H1 (cell line): ENCODE results near the gene COL6A6. TPM values are rescaled to one million over a fixed set of nuclear protein-coding genes. Genes with fewer than 3 reads are reported as not detected.

Source experiments
- CTCF ChIA-PET: fragments of 300-600 bp; sonication (Branson Sonifier 250); formaldehyde crosslinking; loops from one replicate; lab custom pipeline; 2021; ENCODE audit not compliant: partially characterized antibody; lab: Charles Lee
- POLR2A ChIA-PET: fragments of 300-600 bp; sonication (Branson Sonifier 250); formaldehyde crosslinking; loops from one replicate; lab custom pipeline; 2021; ENCODE audit warnings: inconsistent platforms; ENCODE audit not compliant: partially characterized antibody; lab: Charles Lee
- DNase-seq, 2 experiments: peaks; one replicate each; pipeline versions ENCODE4 v3.0.0 to v3.0.0-alpha.2; 2010 to 2022; ENCODE audit warnings: low spot score in 2 of 2, low read depth in 1 of 2, mixed read lengths in 1 of 2
- FAIRE-seq: peaks from 2 replicates; lab custom pipeline; 2011; peaks lifted over from hg19 to GRCh38; lab: Jason Lieb, UNC
- H2AFZ ChIP-seq: 2 replicates; pipeline ENCODE4 v1.8.1; 2012; ENCODE audit warnings: low read length, inconsistent platforms
- H2AK5ac ChIP-seq: 2 replicates; pipeline ENCODE4 v1.6.1; 2013; ENCODE audit warnings: low read depth, low read length
- H2BK120ac ChIP-seq: replicated peaks from 2 replicates; pipeline ENCODE3; 2013; ENCODE audit warnings: low read depth, low read length, inconsistent platforms
- H2BK12ac ChIP-seq: 2 replicates; pipeline ENCODE4 v1.6.1; 2013; ENCODE audit warnings: low read depth, low read length
- H2BK15ac ChIP-seq: 2 replicates; pipeline ENCODE4 v1.6.1; 2013; ENCODE audit warnings: low read length
- H2BK20ac ChIP-seq: 2 replicates; pipeline ENCODE4 v1.6.1; 2013; ENCODE audit warnings: low read length
- H2BK5ac ChIP-seq: 2 replicates; pipeline ENCODE4 v1.6.1; 2013; ENCODE audit warnings: low read depth, low read length
- H3K14ac ChIP-seq: 2 replicates; pipeline ENCODE4 v1.6.1; 2013; ENCODE audit warnings: inconsistent platforms; ENCODE audit not compliant: insufficient read length
- H3K18ac ChIP-seq: 2 replicates; pipeline ENCODE4 v1.6.1; 2013; ENCODE audit warnings: low read length; ENCODE audit errors: extremely low read depth
- H3K23ac ChIP-seq: 2 replicates; pipeline ENCODE4 v1.6.1; 2013; ENCODE audit warnings: inconsistent platforms; ENCODE audit not compliant: insufficient read length
- H3K23me2 ChIP-seq: 2 replicates; pipeline ENCODE4 v1.6.1; 2013; ENCODE audit warnings: low read depth, low read length
- H3K27ac ChIP-seq: 2 replicates; pipeline ENCODE4 v1.6.1; 2011; ENCODE audit warnings: low read depth, low read length, inconsistent platforms
- H3K27me3 ChIP-seq, 4 experiments: replicated peaks in 1 of 4; 1 replicate in 1 of 4; 2 replicates in 3 of 4; pipeline versions ENCODE4 v1.6.1 to v1.8.1; 2011 to 2013; ENCODE audit warnings: low read length in 3 of 4, mild to moderate bottlenecking in 3 of 4, inconsistent platforms in 2 of 4, mixed read lengths in 2 of 4, moderate library complexity in 1 of 4; ENCODE audit not compliant: control insufficient read depth in 3 of 4, insufficient read depth in 3 of 4; ENCODE audit errors: extremely low read depth in 1 of 4
- H3K36me3 ChIP-seq, 4 experiments: 2 replicates each; pipeline versions ENCODE4 v1.6.1 to v1.8.1; 2011 to 2013; ENCODE audit warnings: mild to moderate bottlenecking in 4 of 4, low read length in 3 of 4, moderate library complexity in 2 of 4, control low read depth in 1 of 4, inconsistent platforms in 1 of 4; ENCODE audit not compliant: insufficient read depth in 4 of 4, control insufficient read depth in 2 of 4
- H3K4ac ChIP-seq: replicated peaks from 2 replicates; pipeline ENCODE3; 2013; ENCODE audit warnings: low read length, low read depth, mixed read lengths, inconsistent platforms; ENCODE audit not compliant: insufficient read length
- H3K4me1 ChIP-seq, 4 experiments: replicated peaks in 1 of 4; 1 replicate in 1 of 4; 2 replicates in 3 of 4; pipeline versions ENCODE4 v1.6.1 to v1.8.1; 2011 to 2013; ENCODE audit warnings: low read length in 3 of 4, inconsistent platforms in 2 of 4, mixed read lengths in 1 of 4; ENCODE audit not compliant: insufficient read depth in 4 of 4, control insufficient read depth in 3 of 4
- H3K4me2 ChIP-seq, 2 experiments: 2 replicates each; pipeline versions ENCODE4 v1.6.1 to v1.8.1; 2011 to 2013; ENCODE audit warnings: low read depth in 2 of 2, low read length in 2 of 2, control low read depth in 1 of 2, inconsistent platforms in 1 of 2, mild to moderate bottlenecking in 1 of 2; ENCODE audit not compliant: insufficient read depth in 1 of 2
- H3K4me3 ChIP-seq, 4 experiments: fragments of 200-600, 300-600 bp in 1 of 4; sonication (generic), shearing (Covaris generic), sonication (Bioruptor Twin) in 1 of 4; 2 replicates each; pipeline versions ENCODE4 v1.5.1 to v1.8.1; 2011 to 2016; ENCODE audit warnings: low read length in 4 of 4, low read depth in 3 of 4, control low read depth in 2 of 4, inconsistent platforms in 2 of 4, mild to moderate bottlenecking in 2 of 4, mixed read lengths in 1 of 4, moderate library complexity in 1 of 4; ENCODE audit not compliant: insufficient read depth in 2 of 4; ENCODE audit errors: extremely low read depth in 1 of 4
- H3K56ac ChIP-seq: replicated peaks from 2 replicates; pipeline ENCODE3; 2013; ENCODE audit warnings: low read depth, mild to moderate bottlenecking, mixed read lengths, low read length, inconsistent platforms; ENCODE audit not compliant: insufficient read length
- H3K79me1 ChIP-seq: 2 replicates; pipeline ENCODE4 v1.6.1; 2013; ENCODE audit warnings: low read depth, low read length, control low read depth
- H3K79me2 ChIP-seq, 2 experiments: 2 replicates each; pipeline versions ENCODE4 v1.6.1 to v1.8.1; 2012 to 2013; ENCODE audit warnings: low read length in 2 of 2, mild to moderate bottlenecking in 2 of 2, inconsistent platforms in 1 of 2; ENCODE audit not compliant: insufficient read depth in 2 of 2, control insufficient read depth in 1 of 2
- H3K9ac ChIP-seq, 4 experiments: replicated peaks in 1 of 4; 1 replicate in 1 of 4; 2 replicates in 3 of 4; pipeline versions ENCODE4 v1.6.1 to v1.8.1; 2011 to 2013; ENCODE audit warnings: low read depth in 3 of 4, low read length in 3 of 4, control low read depth in 2 of 4, mild to moderate bottlenecking in 2 of 4, moderate library complexity in 2 of 4, inconsistent platforms in 1 of 4; ENCODE audit errors: extremely low read depth in 1 of 4
- H3K9me3 ChIP-seq, 2 experiments: 2 replicates each; pipeline versions ENCODE4 v1.6.1 to v1.8.1; 2012 to 2013; ENCODE audit warnings: mild to moderate bottlenecking in 2 of 2, moderate library complexity in 2 of 2, control low read depth in 1 of 2, inconsistent platforms in 1 of 2, low read depth in 1 of 2, low read length in 1 of 2, mixed read lengths in 1 of 2; ENCODE audit not compliant: insufficient read depth in 2 of 2
- H4K20me1 ChIP-seq, 2 experiments: replicated peaks in 1 of 2; 2 replicates each; pipeline versions ENCODE3 to v1.8.1; 2011 to 2013; ENCODE audit warnings: inconsistent platforms in 2 of 2, low read length in 2 of 2, mild to moderate bottlenecking in 1 of 2; ENCODE audit not compliant: insufficient read depth in 2 of 2, control insufficient read depth in 1 of 2
- H4K5ac ChIP-seq: 2 replicates; pipeline ENCODE4 v1.6.1; 2013; ENCODE audit warnings: low read length, low read depth, mixed read lengths, inconsistent platforms; ENCODE audit not compliant: insufficient read length
- H4K8ac ChIP-seq: 2 replicates; pipeline ENCODE4 v1.8.0; 2013; ENCODE audit warnings: mild to moderate bottlenecking, moderate library complexity, low read length, inconsistent platforms; ENCODE audit not compliant: insufficient read depth; ENCODE audit errors: extremely low read depth
- H4K91ac ChIP-seq: replicated peaks from 2 replicates; pipeline ENCODE3; 2013; ENCODE audit warnings: low read length, mixed read lengths, inconsistent platforms; ENCODE audit not compliant: insufficient read length
- CBX5 ChIP-seq: fragments of 300-800, 300-1000 bp; sonication (generic); IDR thresholded peaks from 2 replicates; pipeline ENCODE4 v1.7.1; 2016; ENCODE audit warnings: antibody characterized with exemption, low read length, low read depth
- CBX8 ChIP-seq: fragments of 300-800, 300-1000 bp; sonication (generic); IDR thresholded peaks from 2 replicates; pipeline ENCODE4 v1.7.1; 2016; ENCODE audit warnings: low read depth, low read length, borderline replicate concordance
- CTBP2 ChIP-seq: IDR thresholded peaks from 2 replicates; pipeline ENCODE4 v1.7.0; 2011; ENCODE audit warnings: borderline replicate concordance, mild to moderate bottlenecking, moderate library complexity, mixed read lengths, low read length; ENCODE audit not compliant: insufficient read depth, insufficient read length
- GABPA ChIP-seq: IDR thresholded peaks from 2 replicates; pipeline ENCODE4 v1.6.1; 2011; ENCODE audit warnings: mild to moderate bottlenecking, low read length, moderate library complexity, borderline replicate concordance; ENCODE audit not compliant: insufficient read depth
- MAFK ChIP-seq: IDR thresholded peaks from 2 replicates; pipeline ENCODE4 v1.6.1; 2012; ENCODE audit warnings: low read depth, mild to moderate bottlenecking, improper control_type of control experiment, low read length
- POU5F1 ChIP-seq: IDR thresholded peaks from 2 replicates; pipeline ENCODE4 v1.6.1; 2011; ENCODE audit warnings: low read depth, mild to moderate bottlenecking, low read length, moderate library complexity
- RXRA ChIP-seq: IDR thresholded peaks from 2 replicates; pipeline ENCODE4 v1.6.1; 2011; ENCODE audit warnings: low read depth, mild to moderate bottlenecking, low read length, moderate library complexity; ENCODE audit not compliant: insufficient read depth
- SIRT6 ChIP-seq: IDR thresholded peaks from one replicate; pipeline ENCODE4 v1.7.1; 2012; ENCODE audit warnings: low read length, inconsistent platforms
- SIX5 ChIP-seq: IDR thresholded peaks from 2 replicates; pipeline ENCODE4 v1.6.1; 2011; ENCODE audit warnings: mild to moderate bottlenecking, low read depth, low read length
- ZNF274 ChIP-seq: IDR thresholded peaks from 2 replicates; pipeline ENCODE4 v1.7.0; 2012; ENCODE audit warnings: low read length, borderline replicate concordance; ENCODE audit errors: extremely low read depth
- WGBS, 2 experiments: shearing (Covaris generic) in 1 of 2; methylation state at CpG; one replicate each; pipeline versions ENCODE4 v1.1.6 to v1.1.7; 2013 to 2015; ENCODE audit warnings: low lambda C conversion rate in 2 of 2, mixed read lengths in 2 of 2, inconsistent platforms in 1 of 2, low coverage in 1 of 2, missing lambda C conversion rate in 1 of 2; ENCODE audit not compliant: insufficient replicate concordance in 2 of 2, insufficient coverage in 1 of 2, insufficient read length in 1 of 2; ENCODE audit errors: extremely low coverage in 1 of 2, missing lambda C conversion rate in 1 of 2; 5-methylcytosine and 5-hydroxymethylcytosine counted together
- polyA plus RNA-seq, 7 experiments: library from polyadenylated mRNA; depleted of rRNA in 3 of 7; stranded (reverse) in 5 of 7; unstranded in 2 of 7; fragments of >200 nt in 5 of 7; fragments of 200-250 nt in 2 of 7; gene quantifications; 1 replicate in 5 of 7; 2 replicates in 1 of 7; 4 replicates in 1 of 7; pipeline versions ENCODE4 v1.2.1 to v1.2.3, GENCODE V29; 2011 to 2013; ENCODE audit warnings: missing spikeins in 2 of 7, mixed read lengths in 2 of 7
- total RNA-seq: library from RNA; stranded (reverse); fragmentation: NEBNext Ultra II Directional; extraction: Animal tissue kit (Norgen Biotek cat#: 25700); gene quantifications from 2 replicates; pipeline ENCODE4 v1.2.1, GENCODE V29; 2021
- TF ChIP-seq, protein P1 (sequence below): IDR thresholded peaks from 2 replicates; pipeline ENCODE4 v1.6.1; 2012; ENCODE audit warnings: low read length, inconsistent platforms

The COL6A6 gene
- total and polyA plus RNA-seq, 2 of the 8 experiments (the other 6 are each of a cell fraction or from before 2014, with no cell fraction given): 0.02 to 0.09 TPM

DNA sequence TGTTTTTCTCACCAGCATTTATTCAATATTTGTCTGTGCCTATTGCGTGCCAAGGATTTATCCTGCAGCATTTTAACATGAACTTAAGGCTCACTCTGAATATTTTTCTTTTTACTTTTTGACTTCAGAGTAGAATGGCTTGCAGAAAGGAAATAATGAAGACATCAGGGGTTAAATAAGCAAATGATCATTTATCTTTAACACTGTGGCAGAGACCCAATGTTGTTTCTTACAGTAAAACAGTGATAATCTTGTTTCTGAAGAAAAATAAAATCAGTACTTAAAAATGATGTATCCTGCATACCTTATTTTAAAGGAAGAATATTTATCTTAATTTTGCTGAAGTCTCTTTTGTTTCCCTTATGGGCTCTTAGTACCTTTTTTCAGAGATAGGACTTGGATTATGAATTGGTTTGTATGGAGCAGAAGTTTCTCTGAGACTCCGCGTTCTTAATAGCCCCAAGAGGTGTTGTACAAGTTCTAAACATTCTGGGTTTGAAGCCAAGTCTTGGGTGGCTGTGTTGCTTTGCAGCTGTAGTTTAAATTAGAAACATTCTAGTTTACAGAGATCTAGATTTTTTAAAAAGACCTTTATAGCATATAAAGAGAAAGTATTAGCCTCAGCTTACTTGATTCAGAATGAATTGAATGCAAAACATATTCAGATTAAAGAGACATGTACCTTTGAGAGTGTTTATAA is 40.5 kb downstream of the COL6A6 start:
- Histone ChIP-seq H3K4me3 (no peak overlapping the region), H2BK120ac (no peak overlapping the region), H4K91ac (no peak overlapping the region), H3K9ac (no peak overlapping the region), H3K4me1 (no peaks in the 10 kb centered on the region), H3K4ac (no peak overlapping the region), H3K23ac (no peak overlapping the region), H4K8ac (no peak overlapping the region), H4K5ac (no peak overlapping the region), H2AFZ (no peak overlapping the region), H3K23me2 (no peaks in the 10 kb centered on the region), H3K18ac (no peak overlapping the region), H3K56ac (no peak overlapping the region), H3K79me1 (no peaks in the 10 kb centered on the region), H2AK5ac (no peak overlapping the region), H3K27me3 (no peaks in the 10 kb centered on the region), H2BK20ac (no peak overlapping the region), H3K9me3 (no peaks in the 10 kb centered on the region), H3K14ac (no peak overlapping the region), H2BK15ac (no peak overlapping the region), H2BK5ac (no peak overlapping the region), H3K27ac (no peak overlapping the region), H3K4me2 (no peak overlapping the region), H2BK12ac (no peak overlapping the region), H3K36me3 (no peaks in the 10 kb centered on the region), H4K20me1 (no peaks in the 10 kb centered on the region), H3K79me2 (no peaks in the 10 kb centered on the region)
- DNase-seq: no peak
- POLR2A ChIA-PET: no interaction called here
- FAIRE-seq: no peak
- WGBS, 2 experiments: 97% methylated on average over 3 of the region's 3 CpGs; no CpG with 5 or more reads in 1 of the 2 experiments
- CTCF ChIA-PET: no interaction called here
- no peak for TF ChIP-seq GABPA
- TF ChIP-seq RXRA: no peak
- no peak for TF ChIP-seq CBX8
- TF ChIP-seq SIX5: no peak
- TF ChIP-seq MAFK: no peak
- TF ChIP-seq CTBP2: no peak
- TF ChIP-seq ZNF274: no peak
- TF ChIP-seq, protein P1, sequence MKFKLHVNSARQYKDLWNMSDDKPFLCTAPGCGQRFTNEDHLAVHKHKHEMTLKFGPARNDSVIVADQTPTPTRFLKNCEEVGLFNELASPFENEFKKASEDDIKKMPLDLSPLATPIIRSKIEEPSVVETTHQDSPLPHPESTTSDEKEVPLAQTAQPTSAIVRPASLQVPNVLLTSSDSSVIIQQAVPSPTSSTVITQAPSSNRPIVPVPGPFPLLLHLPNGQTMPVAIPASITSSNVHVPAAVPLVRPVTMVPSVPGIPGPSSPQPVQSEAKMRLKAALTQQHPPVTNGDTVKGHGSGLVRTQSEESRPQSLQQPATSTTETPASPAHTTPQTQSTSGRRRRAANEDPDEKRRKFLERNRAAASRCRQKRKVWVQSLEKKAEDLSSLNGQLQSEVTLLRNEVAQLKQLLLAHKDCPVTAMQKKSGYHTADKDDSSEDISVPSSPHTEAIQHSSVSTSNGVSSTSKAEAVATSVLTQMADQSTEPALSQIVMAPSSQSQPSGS: no peak
- no peak for TF ChIP-seq POU5F1
- no peak for TF ChIP-seq CBX5
- no peak for TF ChIP-seq SIRT6
